Endothelial cell of umbilical vein (primary cell): ENCODE results near the gene GRID1. TPM values are rescaled to one million over a fixed set of nuclear protein-coding genes. Genes with fewer than 3 reads are reported as not detected.

Source experiments
- BruUV-seq: library from RNA; stranded (reverse); fragments of 400-500 nt; replicated peaks from 2 replicates; lab custom pipeline; 2021; lab: Mats Ljungman, UMichigan
- CTCF ChIA-PET: fragments of 300-600, 350-600 bp; sonication (Branson Sonifier 250); formaldehyde crosslinking; loops from one replicate; lab custom pipeline; 2021; ENCODE audit warnings: antibody characterized with exemption, inconsistent platforms; lab: Charles Lee
- POLR2A ChIA-PET: fragments of 300-600, 350-600 bp; sonication (Branson Sonifier 250); formaldehyde crosslinking; loops from one replicate; lab custom pipeline; 2021; ENCODE audit warnings: antibody characterized with exemption, inconsistent platforms; lab: Charles Lee
- DNase-seq: peaks from one replicate; pipeline ENCODE4 v3.0.0-alpha.2; 2011; ENCODE audit warnings: low read depth, low spot score
- FAIRE-seq: peaks from 2 replicates; lab custom pipeline; 2011; peaks lifted over from hg19 to GRCh38; lab: Jason Lieb, UNC
- H2AFZ ChIP-seq: 2 replicates; pipeline ENCODE4 v1.6.0; 2012; ENCODE audit warnings: low read depth, low read length, control low read depth, inconsistent platforms
- H3K27ac ChIP-seq: 2 replicates; pipeline ENCODE4 v1.5.1; 2011; ENCODE audit warnings: low read depth, mild to moderate bottlenecking, control low read depth, low read length, moderate library complexity; ENCODE audit not compliant: insufficient read depth
- H3K27me3 ChIP-seq, 2 experiments: 2 replicates each; pipeline versions ENCODE4 v1.6.0 to v1.6.1; 2011; ENCODE audit warnings: low read length in 2 of 2, mixed read lengths in 1 of 2; ENCODE audit not compliant: control insufficient read depth in 2 of 2, insufficient read depth in 2 of 2
- H3K36me3 ChIP-seq, 2 experiments: 2 replicates in 1 of 2; 3 replicates in 1 of 2; pipeline ENCODE4 v1.5.1; 2011; ENCODE audit warnings: low read length in 2 of 2, mild to moderate bottlenecking in 1 of 2, moderate library complexity in 1 of 2; ENCODE audit not compliant: control insufficient read depth in 2 of 2, insufficient read depth in 2 of 2; ENCODE audit errors: extremely low read depth in 1 of 2
- H3K4me1 ChIP-seq: 3 replicates; pipeline ENCODE4 v1.5.1; 2011; ENCODE audit warnings: mild to moderate bottlenecking, low read length; ENCODE audit not compliant: control insufficient read depth, insufficient read depth; ENCODE audit errors: extremely low read depth
- H3K4me2 ChIP-seq: 2 replicates; pipeline ENCODE4 v1.6.1; 2011; ENCODE audit warnings: low read length, control low read depth, mixed read lengths; ENCODE audit not compliant: insufficient read depth
- H3K4me3 ChIP-seq, 3 experiments: fragments of 200-600 bp in 1 of 3; sonication (generic), shearing (Covaris generic) in 1 of 3; replicated peaks in 1 of 3; 2 replicates each; pipeline ENCODE4 v1.5.1; 2011 to 2016; ENCODE audit warnings: control low read depth in 3 of 3, low read length in 3 of 3, mild to moderate bottlenecking in 2 of 3, inconsistent platforms in 1 of 3, low read depth in 1 of 3, moderate library complexity in 1 of 3; ENCODE audit not compliant: insufficient read depth in 1 of 3
- H3K79me2 ChIP-seq: 2 replicates; pipeline ENCODE4 v1.6.0; 2012; ENCODE audit warnings: low read length, inconsistent platforms; ENCODE audit not compliant: control insufficient read depth, insufficient read depth
- H3K9ac ChIP-seq: replicated peaks from 2 replicates; pipeline ENCODE3; 2011; ENCODE audit warnings: low read length, control low read depth; ENCODE audit not compliant: insufficient read depth; ENCODE audit errors: extremely low read depth
- H3K9me1 ChIP-seq: replicated peaks from 3 replicates; pipeline ENCODE4 v1.6.0; 2011; ENCODE audit warnings: mild to moderate bottlenecking, low read length; ENCODE audit not compliant: control insufficient read depth, insufficient read depth; ENCODE audit errors: extremely low read depth
- H3K9me3 ChIP-seq: replicated peaks from 2 replicates; pipeline ENCODE4 v1.5.1; 2012; ENCODE audit warnings: low read length, inconsistent platforms; ENCODE audit not compliant: control insufficient read depth, insufficient read depth
- H4K20me1 ChIP-seq: replicated peaks from 2 replicates; pipeline ENCODE3; 2011; ENCODE audit warnings: mild to moderate bottlenecking, low read length; ENCODE audit not compliant: control insufficient read depth, insufficient read depth; ENCODE audit errors: extremely low read depth
- CTCF ChIP-seq, 2 donors: IDR thresholded peaks; 1 replicate in 1 of 2; 2 replicates in 1 of 2; pipeline ENCODE4 v1.5.1; 2011; ENCODE audit warnings: low read length in 2 of 2, mild to moderate bottlenecking in 2 of 2, moderate library complexity in 2 of 2, control low read depth in 1 of 2, inconsistent platforms in 1 of 2, low read depth in 1 of 2; ENCODE audit not compliant: insufficient read depth in 1 of 2; ENCODE audit errors: extremely low read depth in 1 of 2
- EZH2 ChIP-seq: IDR thresholded peaks from 2 replicates; pipeline ENCODE4 v1.6.1; 2012; ENCODE audit warnings: borderline replicate concordance, low read depth, mild to moderate bottlenecking, moderate library complexity, low read length, inconsistent platforms; ENCODE audit not compliant: severe bottlenecking
- FOS ChIP-seq: IDR thresholded peaks from 2 replicates; pipeline ENCODE4 v1.6.1; 2011; ENCODE audit warnings: mild to moderate bottlenecking, low read length, moderate library complexity, borderline replicate concordance; ENCODE audit not compliant: insufficient read depth
- GATA2 ChIP-seq: IDR thresholded peaks from 2 replicates; pipeline ENCODE4 v1.7.0; 2011; ENCODE audit warnings: low read depth, mild to moderate bottlenecking, moderate library complexity, mixed read lengths, low read length; ENCODE audit not compliant: insufficient read length, insufficient read depth
- JUN ChIP-seq: IDR thresholded peaks from 2 replicates; pipeline ENCODE4 v1.6.1; 2011; ENCODE audit warnings: borderline replicate concordance, low read depth; ENCODE audit not compliant: insufficient read length, insufficient read depth
- MAX ChIP-seq: IDR thresholded peaks from 2 replicates; pipeline ENCODE4 v1.6.1; 2011; ENCODE audit not compliant: insufficient read depth, insufficient read length
- MYC ChIP-seq: IDR thresholded peaks from one replicate; pipeline ENCODE4 v1.6.1; 2011; ENCODE audit warnings: mild to moderate bottlenecking, low read depth, low read length
- POLR2A ChIP-seq: IDR thresholded peaks from 2 replicates; pipeline ENCODE4 v1.6.1; 2012; ENCODE audit warnings: low read depth, mild to moderate bottlenecking, control low read depth, low read length
- POLR2AphosphoS5 ChIP-seq: IDR thresholded peaks from 2 replicates; pipeline ENCODE4 v1.6.1; 2012; ENCODE audit warnings: low read depth, mild to moderate bottlenecking, control low read depth, low read length, moderate library complexity; ENCODE audit not compliant: insufficient read depth
- dilution Hi-C: fragments of 300-500 bp; cut with MboI; formaldehyde crosslinking; loops from one replicate; pipeline ENCODE4 v1.15.0; 2019; ENCODE audit warnings: low sequenced_read_pairs; ENCODE audit not compliant: extremely low pct_ligation_motif_present
- intact Hi-C: fragments of 100-400 bp; cut with micrococcal nuclease; formaldehyde crosslinking; loops from one replicate; pipeline ENCODE4 v1.10.0; 2022
- polyA plus RNA-seq, 4 experiments: library from polyadenylated mRNA; depleted of rRNA in 3 of 4; stranded (reverse) in 3 of 4; unstranded in 1 of 4; fragments of >200 nt; gene quantifications; 2 replicates each; pipeline versions ENCODE4 v1.2.1 to v1.2.3, GENCODE V29; 2011 to 2012; ENCODE audit warnings: missing spikeins in 1 of 4
- total RNA-seq: library from RNA; stranded (reverse); gene quantifications from 2 replicates; pipeline ENCODE4 v1.2.3, GENCODE V29; 2021

Gene GRID1
- total and polyA plus RNA-seq, 2 donors (not counting 3 experiments of a cell fraction or from before 2014, with no cell fraction given): not detected

GRCh38 chr10:85761906-85762445 is 604.6 kb downstream of the GRID1 start:
- DNase-seq (no peak), FAIRE-seq (no peak)
- H2AFZ ChIP-seq: no peak overlapping the region
- no peaks in the 10 kb centered on the region for H4K20me1 ChIP-seq
- H3K4me2 ChIP-seq: no peak overlapping the region
- CTCF ChIA-PET: no interaction called here
- H3K4me3 ChIP-seq: no peak overlapping the region
- no peaks in the 10 kb centered on the region for H3K27me3 ChIP-seq
- intact Hi-C loops: no loop called here
- TF ChIP-seq GATA2 (no peak), POLR2AphosphoS5 (no peak), MYC (no peak), EZH2 (no peak), FOS (no peak), POLR2A (no peak), MAX (no peak), JUN (no peak), CTCF (IDR thresholded peaks at IDR 0.05; ENCODE audit: extremely low read depth in 1 of 2, insufficient read depth in 1 of 2, low read depth in 1 of 2, low read length in 2 of 2) (no peak)
- H3K4me1 ChIP-seq: no peaks in the 10 kb centered on the region
- no peaks in the 10 kb centered on the region for H3K9me1 ChIP-seq
- H3K36me3 ChIP-seq: no peaks in the 10 kb centered on the region
- POLR2A ChIA-PET: interaction anchor here (0.6 kb wide), 1 partner anchor 257 kb away, joined by 3 read pairs; no protein-coding TSS in a partner anchor
- no peak overlapping the region for H3K27ac ChIP-seq
- no TSS peak for BruUV-seq
- H3K79me2 ChIP-seq: no peaks in the 10 kb centered on the region
- dilution Hi-C loops: no loop called here
- no peak overlapping the region for H3K9ac ChIP-seq
- H3K9me3 ChIP-seq: no peaks in the 10 kb centered on the region
